ENCODE results near the gene B3GALNT2.

DNA sequence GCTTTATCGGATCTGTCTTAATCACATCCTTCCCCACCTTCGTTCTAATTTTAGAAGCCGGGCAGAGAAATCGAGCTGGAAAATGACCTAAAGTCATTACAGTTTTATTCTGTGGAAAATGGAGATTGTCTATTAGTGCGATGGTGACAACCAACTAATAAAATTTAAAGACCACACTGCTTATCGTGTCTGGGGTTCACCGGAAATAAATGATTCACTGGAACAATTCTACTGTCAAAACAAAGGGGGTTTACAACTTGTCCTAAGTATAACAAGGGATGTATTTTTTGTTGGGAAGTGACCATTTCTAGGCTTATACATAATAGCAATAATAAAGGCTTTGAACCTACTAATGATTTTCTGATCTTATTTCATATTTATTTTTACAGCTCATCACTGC, 55.6 kb downstream of the B3GALNT2 start:
- TF ChIP-seq, protein P1, sequence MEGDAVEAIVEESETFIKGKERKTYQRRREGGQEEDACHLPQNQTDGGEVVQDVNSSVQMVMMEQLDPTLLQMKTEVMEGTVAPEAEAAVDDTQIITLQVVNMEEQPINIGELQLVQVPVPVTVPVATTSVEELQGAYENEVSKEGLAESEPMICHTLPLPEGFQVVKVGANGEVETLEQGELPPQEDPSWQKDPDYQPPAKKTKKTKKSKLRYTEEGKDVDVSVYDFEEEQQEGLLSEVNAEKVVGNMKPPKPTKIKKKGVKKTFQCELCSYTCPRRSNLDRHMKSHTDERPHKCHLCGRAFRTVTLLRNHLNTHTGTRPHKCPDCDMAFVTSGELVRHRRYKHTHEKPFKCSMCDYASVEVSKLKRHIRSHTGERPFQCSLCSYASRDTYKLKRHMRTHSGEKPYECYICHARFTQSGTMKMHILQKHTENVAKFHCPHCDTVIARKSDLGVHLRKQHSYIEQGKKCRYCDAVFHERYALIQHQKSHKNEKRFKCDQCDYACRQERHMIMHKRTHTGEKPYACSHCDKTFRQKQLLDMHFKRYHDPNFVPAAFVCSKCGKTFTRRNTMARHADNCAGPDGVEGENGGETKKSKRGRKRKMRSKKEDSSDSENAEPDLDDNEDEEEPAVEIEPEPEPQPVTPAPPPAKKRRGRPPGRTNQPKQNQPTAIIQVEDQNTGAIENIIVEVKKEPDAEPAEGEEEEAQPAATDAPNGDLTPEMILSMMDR (conservative IDR thresholded peaks at IDR 0.05; ENCODE audit: low read length): no peak
- TF ChIP-seq EZH2phosphoT487 (IDR thresholded peaks at IDR 0.05; ENCODE audit: borderline replicate concordance): no peak

All from Loucy (cell line).